Stimulated activated CD4-positive, alpha-beta T cell treated with anti-CD3 and anti-CD28 coated beads, Interleukin-12 subunit alpha, Interleukin-12 subunit beta, amount 100 ng/mL, for 4 hours (primary cell): Measurements from ENCODE around the gene YES1.
"Not testable (repeated sequence)": the region's sequence is repeated elsewhere in the genome, so short reads cannot be mapped to it uniquely, and the experiment has no call there.

Source experiments
- DNase-seq: peaks from one replicate; pipeline ENCODE4 v3.0.0-alpha.2; 2020

The YES1 gene

GRCh38 chr18:778194-778927, 33.7 kb downstream of the YES1 start:
- no peak for DNase-seq

DNA sequence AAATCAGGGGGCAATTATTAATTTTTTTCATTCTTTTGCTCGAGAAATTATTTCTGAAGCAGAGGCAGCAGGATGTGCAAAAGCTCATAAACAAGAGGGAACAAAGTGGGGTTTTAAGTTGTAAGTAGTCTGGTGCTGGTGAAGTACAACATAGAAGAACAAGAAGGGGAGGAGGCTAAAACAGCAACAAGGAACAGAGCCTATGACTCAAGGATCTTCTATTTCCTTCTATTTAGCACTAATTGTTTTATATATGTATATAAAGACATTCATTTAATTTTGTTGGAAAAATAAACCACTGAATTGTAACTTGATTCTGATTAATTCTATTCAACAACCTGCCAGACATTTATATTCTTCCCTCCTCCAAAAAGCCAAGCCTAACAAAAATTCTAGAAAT, 35.0 kb downstream of the YES1 start:
- no peak for DNase-seq

GRCh38 chr18:776044-776443, 36.0 kb downstream of the YES1 start:
- not testable (repeated sequence) for DNase-seq

- no peak for DNase-seq
These were observed 37.2 kb downstream of the YES1 start for GRCh38 chr18:774811-775210.

- no peak for DNase-seq
These were observed 37.9 kb downstream of the YES1 start for GRCh38 chr18:773980-774624.

- DNase-seq, result no peak
These were observed 41.5 kb downstream of the YES1 start for GRCh38 chr18:770583-770961.

DNA sequence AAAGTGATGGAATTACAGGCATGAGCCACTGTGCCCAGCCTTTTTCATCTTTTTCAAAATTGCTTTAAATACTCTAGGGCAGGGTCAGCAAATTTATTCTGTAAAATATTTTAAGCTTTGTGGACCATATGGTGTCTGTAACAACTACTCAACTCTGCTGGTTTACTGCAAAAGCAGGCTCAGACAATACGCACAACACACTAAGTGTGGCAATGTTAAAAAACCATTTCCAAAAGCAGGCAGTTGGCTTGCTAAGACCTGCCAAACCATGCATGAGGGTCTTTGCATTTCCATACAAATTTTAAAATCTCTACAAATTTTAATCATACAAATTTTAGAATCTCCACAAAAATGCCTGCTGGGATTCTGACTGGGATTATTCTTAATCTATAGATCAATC, 44.1 kb downstream of the YES1 start:
- DNase-seq, result no peak

GRCh38 chr18:767084-767882, 44.8 kb downstream of the YES1 start:
- DNase-seq, result no peak

GRCh38 chr18:766550-766860, 45.5 kb downstream of the YES1 start:
- no peak for DNase-seq

- no peak for DNase-seq
These were observed 46.1 kb downstream of the YES1 start for GRCh38 chr18:765764-766549.

DNA sequence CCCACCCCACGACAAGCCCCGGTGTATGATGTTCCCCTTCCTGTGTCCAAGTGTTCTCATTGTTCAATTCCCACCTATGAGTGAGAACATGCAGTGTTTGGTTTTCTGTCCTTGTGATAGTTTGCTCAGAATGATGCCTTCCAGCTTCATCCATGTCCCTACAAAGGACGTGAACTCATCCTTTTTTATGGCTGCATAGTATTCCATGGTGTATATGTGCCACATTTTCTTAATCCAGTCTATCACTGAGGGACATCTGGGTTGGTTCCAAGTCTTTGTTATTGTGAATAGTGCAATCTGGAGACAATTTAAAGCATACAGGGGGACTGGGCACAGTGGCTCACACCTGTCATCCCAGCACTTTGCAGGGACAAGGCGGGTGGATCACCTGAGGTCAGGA, 52.2 kb downstream of the YES1 start:
- DNase-seq, result not testable (repeated sequence)

- DNase-seq, result no peak
These were observed 56.5 kb downstream of the YES1 start for GRCh38 chr18:755506-755905.

GRCh38 chr18:754656-755055, 57.4 kb downstream of the YES1 start:
- no peak for DNase-seq

GRCh38 chr18:750456-750855, 61.6 kb downstream of the YES1 start:
- no peak for DNase-seq

- DNase-seq, result no peak
These were observed 67.0 kb downstream of the YES1 start for GRCh38 chr18:744832-745597.

DNA sequence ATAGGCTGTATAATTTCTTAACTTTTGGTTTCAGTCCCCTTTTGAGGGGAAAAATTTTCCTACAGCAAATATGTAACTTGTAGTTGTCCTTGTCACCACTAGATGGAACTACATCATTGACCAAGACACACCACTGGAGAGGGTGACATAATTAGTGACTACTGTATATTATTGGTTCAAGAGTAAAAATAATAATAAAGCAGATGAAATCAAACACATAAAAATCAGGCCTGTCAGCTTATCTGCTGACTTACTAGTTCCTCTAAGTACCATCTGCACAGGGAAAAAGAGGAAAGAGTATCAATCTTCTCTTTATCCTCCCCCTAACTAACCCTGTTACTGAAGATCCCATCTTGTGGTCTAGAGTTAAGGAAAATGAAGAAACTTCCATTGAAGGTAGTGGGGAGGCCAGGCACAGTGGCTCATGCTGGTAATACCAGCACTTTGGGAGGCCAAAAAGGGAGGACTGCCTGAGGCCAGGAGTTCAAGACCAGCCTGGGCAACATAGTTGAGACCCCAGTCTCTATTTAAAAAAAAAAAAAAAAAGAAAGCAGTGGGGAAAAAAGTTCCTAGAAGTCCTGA, 70.0 kb downstream of the YES1 start:
- DNase-seq, result no peak

- DNase-seq, result no peak
These were observed 79.7 kb downstream of the YES1 start for GRCh38 chr18:732371-732770.

- DNase-seq, result no peak
These were observed 80.9 kb downstream of the YES1 start for GRCh38 chr18:731185-731584.

GRCh38 chr18:730692-731091, 81.3 kb downstream of the YES1 start:
- DNase-seq, result no peak

- not testable (repeated sequence) for DNase-seq
These were observed 81.9 kb downstream of the YES1 start for GRCh38 chr18:730120-730519.

DNA sequence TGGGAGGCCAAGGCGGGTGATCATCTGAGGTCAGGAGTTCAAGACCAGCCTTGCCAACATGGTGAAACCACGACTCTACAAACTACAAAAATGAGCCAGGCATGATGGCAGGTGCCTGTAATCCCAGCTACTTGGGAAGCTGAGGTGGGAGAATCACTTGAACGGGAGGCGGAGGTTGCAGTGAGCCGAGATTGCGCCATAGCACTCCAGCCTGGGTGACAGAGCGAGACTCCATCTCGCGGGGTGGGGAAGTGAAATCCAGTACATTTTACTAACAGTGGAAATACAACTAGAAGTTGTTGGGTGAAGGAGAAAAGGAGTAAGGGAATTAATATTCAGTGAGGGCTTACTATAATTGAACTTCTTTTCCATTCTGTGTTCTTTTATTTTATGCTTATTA, 86.4 kb downstream of the YES1 start:
- no peak for DNase-seq

GRCh38 chr18:723541-724080, 88.4 kb downstream of the YES1 start:
- DNase-seq, result no peak
